Epidermal melanocyte (primary cell): ENCODE measurements around the gene ADCY7.

Source experiments
- DNase-seq: peaks from one replicate; pipeline ENCODE4 v3.0.0; 2011; ENCODE audit warnings: low spot score; ENCODE audit not compliant: insufficient read length

ADCY7 gene

DNA sequence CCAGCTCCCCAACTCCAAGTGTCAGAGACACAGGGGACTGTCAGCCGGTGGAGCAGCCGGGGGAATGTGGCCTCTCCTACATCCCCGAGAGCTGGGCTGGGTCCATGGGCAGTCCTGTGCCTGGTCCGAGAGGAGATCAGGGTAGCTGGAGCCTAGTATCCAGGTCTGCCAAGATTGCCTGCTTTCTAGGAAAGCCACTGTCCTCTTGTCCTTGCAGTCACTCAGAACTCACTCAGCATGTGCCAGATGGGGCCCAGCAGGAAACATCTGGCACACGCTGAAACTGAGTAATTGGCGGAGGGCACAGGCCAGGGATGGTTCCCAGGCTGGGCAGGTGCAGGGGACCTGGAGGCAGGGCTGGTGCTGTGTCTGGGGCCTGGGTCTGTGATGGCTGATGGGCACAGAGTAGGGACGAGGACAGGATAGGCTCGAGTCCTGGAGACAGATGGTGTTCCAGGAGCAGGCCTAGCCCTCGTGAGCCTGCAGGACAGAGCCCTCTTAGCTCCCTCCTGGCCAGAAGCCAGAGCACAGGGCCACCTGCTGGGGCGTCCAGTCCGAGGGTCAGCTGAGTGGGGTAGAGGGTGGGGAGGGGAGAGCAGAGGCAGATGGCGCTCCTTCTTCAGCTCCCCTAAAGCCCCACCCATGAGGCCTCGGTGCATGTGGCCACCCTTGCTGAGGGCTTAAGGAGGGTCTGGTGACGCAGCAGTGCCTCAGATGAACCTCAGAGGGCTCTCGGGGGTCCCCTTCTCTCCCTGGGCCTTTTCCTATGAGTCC, 31.1 kb downstream of the ADCY7 start:
- DNase-seq, result no peak

GRCh38 chr16:50298075-50298460, 31.7 kb downstream of the ADCY7 start:
- no peak for DNase-seq

DNA sequence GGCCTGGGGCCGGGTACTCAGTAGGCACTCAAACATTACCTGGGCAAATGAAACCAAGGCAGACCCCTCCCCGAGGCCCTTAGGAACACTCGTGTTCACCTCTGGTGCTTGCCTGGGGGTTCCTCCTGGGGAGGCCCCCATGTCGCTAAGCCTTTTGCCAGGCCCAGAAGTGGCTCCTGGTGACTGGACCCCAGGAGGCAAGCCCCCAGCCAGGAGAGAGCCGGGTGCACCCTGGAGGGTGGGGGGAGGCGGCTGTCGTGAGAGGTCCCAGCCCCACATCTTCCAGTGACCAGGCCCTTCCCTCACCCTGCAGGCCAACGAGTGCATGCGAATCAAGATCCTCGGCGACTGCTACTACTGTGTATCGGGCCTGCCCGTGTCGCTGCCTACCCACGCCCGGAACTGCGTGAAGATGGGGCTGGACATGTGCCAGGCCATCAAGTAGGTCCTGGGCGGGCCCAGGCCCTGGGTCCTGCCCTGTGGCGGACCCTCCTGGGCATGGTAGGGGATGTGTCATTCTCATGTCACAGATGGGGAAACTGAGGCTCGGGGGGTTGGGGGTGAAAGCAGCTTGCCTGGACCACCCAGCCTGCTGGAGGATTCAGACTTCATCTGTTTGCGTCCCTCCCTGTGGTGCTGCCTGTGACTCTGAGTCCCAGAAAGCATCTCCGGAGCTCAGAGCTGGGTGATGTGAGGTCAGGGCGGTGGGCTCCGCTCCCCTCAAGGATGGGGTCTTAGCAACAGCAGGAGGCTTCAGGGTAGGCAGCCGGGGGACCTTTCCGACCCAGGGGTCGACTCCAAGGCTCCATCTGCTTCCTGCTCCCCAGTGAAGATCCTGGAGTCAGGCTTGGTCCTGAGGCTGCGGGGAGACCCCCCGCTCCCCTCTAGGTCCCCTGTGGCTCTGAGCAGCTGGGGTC, 32.5 kb downstream of the ADCY7 start:
- DNase-seq, result no peak

- no peak for DNase-seq
Observed at GRCh38 chr16:50299508-50300105, 33.3 kb downstream of the ADCY7 start.

DNA sequence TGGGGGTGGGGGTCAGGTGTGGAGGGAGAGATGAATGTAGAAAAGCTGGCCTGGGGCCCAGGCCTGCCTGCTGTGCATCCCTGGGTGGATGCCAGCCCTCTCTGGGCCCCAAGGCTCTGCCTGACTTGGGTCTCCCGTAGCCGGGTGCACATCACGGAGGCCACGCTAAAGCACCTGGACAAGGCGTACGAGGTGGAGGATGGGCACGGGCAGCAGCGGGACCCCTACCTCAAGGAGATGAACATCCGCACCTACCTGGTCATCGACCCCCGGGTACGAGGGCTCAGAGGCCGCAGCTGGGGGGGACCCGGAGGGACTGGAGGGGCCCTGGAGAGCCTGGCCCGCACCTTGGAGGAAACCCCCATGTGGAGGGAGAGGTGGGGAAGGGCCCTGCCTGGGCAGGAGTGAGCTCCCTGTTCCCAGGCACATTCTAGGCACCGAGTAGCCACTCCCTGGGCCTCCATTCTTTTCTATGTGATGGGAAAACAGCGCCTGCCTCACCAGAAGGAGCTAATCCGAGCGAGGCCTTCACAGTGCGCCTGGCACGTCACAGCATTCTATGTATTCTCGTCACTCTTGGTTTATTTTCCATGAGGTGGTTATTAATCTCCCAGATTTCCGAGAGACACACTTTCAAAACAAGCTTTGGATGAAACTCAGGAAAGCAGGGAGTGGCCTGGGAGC, 34.7 kb downstream of the ADCY7 start:
- no peak for DNase-seq

GRCh38 chr16:50301626-50302471, 35.5 kb downstream of the ADCY7 start:
- no peak for DNase-seq

DNA sequence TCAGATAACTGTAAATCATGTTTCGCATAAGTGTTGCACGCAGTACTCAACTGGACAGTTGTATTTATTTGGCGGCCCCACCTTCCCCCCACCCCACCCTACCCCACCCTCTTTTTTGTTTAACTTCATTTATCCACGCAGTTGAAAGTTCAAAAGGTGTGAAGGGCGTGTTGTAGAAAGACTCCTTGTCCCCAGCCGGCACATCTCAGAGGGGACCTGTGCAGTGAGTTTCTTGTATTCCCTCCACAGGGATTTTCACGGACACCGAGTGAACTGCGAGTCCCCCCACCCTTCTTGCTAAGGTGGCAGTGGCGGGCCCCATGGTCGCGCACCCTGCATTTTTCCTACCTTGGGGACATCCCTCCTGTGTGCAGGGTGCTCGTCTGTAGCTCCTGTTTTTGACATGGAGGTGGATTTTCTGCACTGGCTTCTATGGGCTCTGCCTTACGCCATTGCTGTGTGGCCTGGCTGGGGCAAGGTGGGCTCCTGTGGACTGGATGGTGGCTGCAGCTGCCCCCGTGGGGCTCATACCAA, 36.2 kb downstream of the ADCY7 start:
- DNase-seq, result no peak

- DNase-seq, result no peak
Observed at GRCh38 chr16:50303041-50303604, 36.8 kb downstream of the ADCY7 start.

GRCh38 chr16:50303605-50304466, 37.5 kb downstream of the ADCY7 start:
- DNase-seq, result no peak

- no peak for DNase-seq
Observed at GRCh38 chr16:50304467-50305440, 38.4 kb downstream of the ADCY7 start.

GRCh38 chr16:50305441-50306061, 39.2 kb downstream of the ADCY7 start:
- no peak for DNase-seq

DNA sequence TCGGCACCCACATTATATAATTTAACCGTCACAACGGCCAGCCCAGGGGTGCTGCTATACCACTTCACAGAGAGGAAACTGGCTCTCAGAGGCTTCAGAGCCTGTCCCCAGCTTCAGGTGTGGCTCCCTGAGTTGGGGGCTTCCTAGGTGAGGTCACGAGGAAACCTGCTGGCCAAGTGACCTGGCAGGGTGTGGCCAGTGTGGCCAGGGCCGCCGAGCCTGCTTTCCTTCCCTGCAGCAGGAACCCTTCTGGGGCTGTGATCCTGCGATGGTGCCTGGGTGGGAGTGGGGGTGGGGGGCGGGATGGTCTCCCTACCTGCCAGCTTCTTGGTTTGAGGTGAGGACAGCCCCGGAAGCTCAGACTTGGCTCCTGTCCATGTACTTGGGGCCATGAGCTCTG, 39.9 kb downstream of the ADCY7 start:
- DNase-seq, result no peak

DNA sequence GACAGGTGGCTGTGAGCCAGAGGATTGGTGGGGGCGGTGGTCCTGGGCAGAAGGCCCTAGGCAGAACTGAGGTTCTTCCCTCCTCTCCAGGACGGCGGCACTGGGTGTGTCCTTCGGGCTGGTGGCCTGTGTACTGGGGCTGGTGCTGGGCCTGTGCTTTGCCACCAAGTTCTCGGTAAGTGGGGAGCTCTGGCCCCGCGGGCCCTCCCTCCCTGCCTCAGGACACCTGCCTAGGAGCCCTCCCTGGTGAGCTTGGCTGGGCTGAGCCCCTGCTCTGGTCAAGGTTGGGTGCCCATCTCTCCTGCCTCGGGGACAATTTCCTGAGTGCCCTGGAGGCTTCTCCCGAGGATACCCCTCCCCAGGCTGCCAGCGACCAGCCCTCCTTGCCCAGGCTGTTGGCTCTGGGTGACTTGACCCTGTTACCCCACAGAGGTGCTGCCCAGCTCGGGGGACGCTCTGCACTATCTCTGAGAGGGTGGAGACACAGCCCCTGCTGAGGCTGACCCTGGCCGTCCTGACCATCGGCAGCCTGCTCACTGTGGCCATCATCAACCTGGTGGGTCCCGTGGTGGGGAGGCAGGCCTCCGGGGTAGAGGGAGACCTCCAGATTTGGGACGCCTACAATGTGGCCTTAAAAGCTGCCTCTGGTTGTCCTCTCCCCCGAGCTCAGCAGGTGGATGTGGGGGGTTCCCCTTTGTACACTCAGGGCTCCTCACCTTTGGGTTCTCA, 42.0 kb downstream of the ADCY7 start:
- DNase-seq, result no peak

DNA sequence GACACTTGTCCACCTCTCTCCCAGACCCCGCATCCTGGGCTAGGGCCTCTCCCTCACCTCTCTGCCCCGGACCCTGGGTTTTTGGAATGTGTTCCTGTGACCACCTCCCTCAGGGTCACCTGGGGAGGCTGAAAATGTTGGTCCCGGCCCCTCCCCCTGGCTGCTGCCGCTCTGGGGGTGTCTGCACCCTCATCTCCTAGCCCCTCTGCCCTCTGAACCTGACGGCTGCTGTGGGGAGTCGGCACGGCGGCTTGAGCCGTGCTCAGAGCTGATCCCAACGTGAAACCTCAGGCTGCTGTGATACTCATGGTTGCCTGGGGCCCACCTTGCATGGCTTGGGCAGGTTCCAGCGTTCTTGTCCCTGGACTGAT, 42.8 kb downstream of the ADCY7 start:
- no peak for DNase-seq

DNA sequence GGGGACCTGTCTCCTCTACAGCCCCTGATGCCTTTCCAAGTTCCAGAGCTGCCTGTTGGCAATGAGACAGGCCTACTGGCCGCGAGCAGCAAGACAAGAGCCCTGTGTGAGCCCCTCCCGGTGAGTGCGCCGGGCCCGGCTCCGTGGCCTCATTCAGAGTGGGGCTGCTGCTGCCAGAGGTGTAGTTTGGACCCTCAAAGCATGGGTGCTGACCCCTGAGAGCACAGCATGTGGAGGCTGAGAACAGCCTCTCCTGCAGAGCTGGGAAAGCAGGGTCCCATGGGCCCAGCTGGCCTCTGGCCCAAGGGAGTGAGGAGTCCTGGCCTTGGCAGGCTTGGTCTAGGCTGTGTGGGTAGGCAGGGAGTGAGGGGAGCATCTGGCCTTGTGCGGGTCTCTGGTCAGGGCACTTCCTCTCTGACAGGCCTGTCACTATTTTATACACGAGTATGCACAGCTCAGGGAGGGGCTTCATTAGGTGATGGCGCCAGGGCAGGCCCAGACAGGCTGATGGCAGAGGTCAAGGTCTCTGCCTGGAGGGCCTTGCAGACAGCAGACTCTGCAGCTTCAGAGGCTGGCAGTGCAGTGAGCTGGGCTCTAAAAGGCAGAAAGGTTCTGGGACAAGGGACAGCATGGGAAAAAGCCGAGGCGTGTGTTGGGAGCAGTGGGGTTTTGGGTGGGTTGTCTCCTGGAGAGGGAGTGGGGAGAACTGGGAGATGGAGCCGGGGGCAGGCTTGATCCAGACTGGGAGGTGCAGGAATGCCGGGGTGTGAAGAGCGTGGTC, 43.4 kb downstream of the ADCY7 start:
- DNase-seq, result no peak
